ENCODE data around the gene TMEM94. TPM values are rescaled to one million over a fixed set of nuclear protein-coding genes. Genes with fewer than 3 reads are reported as not detected.

The TMEM94 gene
- total RNA-seq, 1 experiment from 2014 or later, result 61.4 TPM

GRCh38 chr17:75410141-75410540 lies 46.3 kb upstream of the TMEM94 start:
- no peak overlapping the region for H3K4ac ChIP-seq (ENCODE audit: low read depth, low read length)
- H3K14ac ChIP-seq (ENCODE audit: insufficient read depth, low read length), result no peak overlapping the region
- no peak overlapping the region for H2BK20ac ChIP-seq (ENCODE audit: low read depth, low read length, poor library complexity, severe bottlenecking)
- H4K20me1 ChIP-seq (ENCODE audit: control insufficient read depth, insufficient read depth, insufficient read length), result no peaks in the 10 kb centered on the region
- H3K79me2 ChIP-seq (ENCODE audit: insufficient read depth, low read length), result no peaks in the 10 kb centered on the region
- no peak overlapping the region for H3K56ac ChIP-seq (ENCODE audit: insufficient read length, low read depth, low read length)
- H2AK5ac ChIP-seq (ENCODE audit: insufficient read length, low read length), result no peak overlapping the region
- no peak overlapping the region for H2BK120ac ChIP-seq (ENCODE audit: low read depth, low read length, poor library complexity, severe bottlenecking)
- peak; percentile 18 for DNase-seq
- H4K8ac ChIP-seq (replicated peaks; ENCODE audit: insufficient read length, low read depth, low read length), result no peak overlapping the region
- H3K23ac ChIP-seq (ENCODE audit: insufficient read length, low read depth, low read length), result no peak overlapping the region
- WGBS (ENCODE audit: extremely low coverage, insufficient read length, low lambda C conversion rate), result no CpG with 5 or more reads among the region's 4 CpGs
- no peak overlapping the region for H2AFZ ChIP-seq (ENCODE audit: low read length)
- H3K27ac Mint-ChIP-seq, result no peak overlapping the region
- TF ChIP-seq CTCF (conservative IDR thresholded peaks at IDR 0.05), result no peak
- H3K18ac ChIP-seq (ENCODE audit: insufficient read length, low read depth, low read length), result no peak overlapping the region
- H3K4me3 Mint-ChIP-seq, result no peak overlapping the region
- no peaks in the 10 kb centered on the region for H3K23me2 ChIP-seq (ENCODE audit: insufficient read length, low read depth, low read length, poor library complexity, severe bottlenecking)
- H4K5ac ChIP-seq (ENCODE audit: insufficient read length, low read depth, low read length), result no peak overlapping the region
- H3K4me2 ChIP-seq (ENCODE audit: insufficient read depth, insufficient read length, low read length), result no peak overlapping the region
- H3K79me1 ChIP-seq (ENCODE audit: insufficient read depth, low read depth, low read length, poor library complexity, severe bottlenecking), result no peaks in the 10 kb centered on the region
- H3K36me3 Mint-ChIP-seq (ENCODE audit: insufficient read depth in 1 of 3, low read depth in 3 of 3), result no peaks in the 10 kb centered on the region
- H4K91ac ChIP-seq (ENCODE audit: insufficient read length, low read depth, low read length), result no peak overlapping the region
- H3K4me1 Mint-ChIP-seq, result peaks cover 13 to 16% of the 10 kb centered on the region in 2 experiments
- H3K27me3 Mint-ChIP-seq (ENCODE audit: low read depth), result peaks cover 11% of the 10 kb centered on the region
- no peaks in the 10 kb centered on the region for H3K4me1 ChIP-seq (ENCODE audit: insufficient read depth, low read length)
- no peak overlapping the region for H2BK12ac ChIP-seq (ENCODE audit: insufficient read length, low read depth, low read length)
- H3K27ac ChIP-seq (ENCODE audit: insufficient read length, low read depth, low read length), result no peak overlapping the region
- no peak overlapping the region for H3K9ac ChIP-seq (ENCODE audit: extremely low read depth, insufficient read length, low read length)
- no peaks in the 10 kb centered on the region for H3K27me3 ChIP-seq (ENCODE audit: insufficient read depth, low read length)
- H2BK15ac ChIP-seq (ENCODE audit: low read depth, low read length), result no peak overlapping the region
- H3T11ph ChIP-seq (ENCODE audit: low read length), result no peak overlapping the region
- no peaks in the 10 kb centered on the region for H3K9me3 Mint-ChIP-seq
- H3K9me3 ChIP-seq (ENCODE audit: control insufficient read depth, low read depth, low read length), result no peaks in the 10 kb centered on the region
- no peak overlapping the region for H2BK5ac ChIP-seq (ENCODE audit: insufficient read length, low read length)
